Activated T-cell treated with anti-CD3 and anti-CD28 coated beads, Interleukin-2, amount 50 U/mL, for 4 hours (primary cell): ENCODE measurements around the gene EHMT1. TPM values are rescaled to one million over a fixed set of nuclear protein-coding genes. Genes with fewer than 3 reads are reported as not detected.
"Not testable (repeated sequence)": the region's sequence is repeated elsewhere in the genome, so short reads cannot be mapped to it uniquely, and the experiment has no call there.

ENCODE experiments used
- ATAC-seq, 2 donors: fragments of 200-7000 bp; cut with Tn5 transposase; one replicate each; pipeline ENCODE4 v1.10.0; 2021
- DNase-seq: peaks from one replicate; pipeline ENCODE4 v3.0.0-alpha.2; 2020
- H3K27me3 Mint-ChIP-seq: one replicate; pipeline ENCODE4 v1.8.0; 2021; ENCODE audit warnings: low read depth, mixed read lengths
- H3K36me3 Mint-ChIP-seq: one replicate; pipeline ENCODE4 v1.8.0; 2022; ENCODE audit warnings: mixed read lengths; ENCODE audit not compliant: insufficient read depth
- H3K4me1 Mint-ChIP-seq: one replicate; pipeline ENCODE4 v1.8.0; 2021; ENCODE audit warnings: low read depth, mixed read lengths
- H3K4me3 Mint-ChIP-seq: one replicate; pipeline ENCODE4 v1.8.0; 2021; ENCODE audit warnings: mild to moderate bottlenecking, moderate library complexity, mixed read lengths
- H3K9me3 Mint-ChIP-seq: one replicate; pipeline ENCODE4 v1.8.0; 2021; ENCODE audit warnings: mixed read lengths
- total RNA-seq, 3 donors: library from RNA; stranded (reverse); gene quantifications; one replicate each; pipeline ENCODE4 v1.2.1, GENCODE V29; 2021

Gene EHMT1
- total RNA-seq, 3 donors from 2014 or later, result 76.6 to 79.1 (median 78.1) TPM

- Mint-ChIP-seq H3K27me3 (no peaks in the 10 kb centered on the region), H3K36me3 (peaks cover 49% of the 10 kb centered on the region), H3K4me3 (no peak overlapping the region), H3K9me3 (peaks cover 16% of the 10 kb centered on the region), H3K4me1 (peaks cover 46% of the 10 kb centered on the region)
- ATAC-seq, result peak; percentile 2 to 19
- DNase-seq, result no peak
Observed at GRCh38 chr9:137721899-137722298, 103.1 kb downstream of the EHMT1 start.

GRCh38 chr9:137722481-137722880 lies 103.7 kb downstream of the EHMT1 start:
- no peak for DNase-seq
- H3K36me3 Mint-ChIP-seq, result peaks cover 50% of the 10 kb centered on the region
- ATAC-seq, result peak; percentile 6 to 32
- H3K4me1 Mint-ChIP-seq, result peaks cover 52% of the 10 kb centered on the region
- no peaks in the 10 kb centered on the region for H3K27me3 Mint-ChIP-seq
- peak overlapping the region; percentile 48 for H3K4me3 Mint-ChIP-seq
- H3K9me3 Mint-ChIP-seq, result peaks cover 16% of the 10 kb centered on the region

- Mint-ChIP-seq H3K36me3 (peaks cover 47% of the 10 kb centered on the region), H3K9me3 (peaks cover 12% of the 10 kb centered on the region), H3K4me3 (peak overlapping the region; percentile 45), H3K4me1 (peaks cover 57% of the 10 kb centered on the region)
- DNase-seq, H3K27me3 Mint-ChIP-seq, ATAC-seq: not testable (repeated sequence)
Observed at GRCh38 chr9:137723356-137723755, 104.6 kb downstream of the EHMT1 start.

- H3K4me3 Mint-ChIP-seq, result peak overlapping the region; percentile 45
- H3K9me3 Mint-ChIP-seq, result peaks cover 10% of the 10 kb centered on the region
- H3K4me1 Mint-ChIP-seq, result peaks cover 58% of the 10 kb centered on the region
Observed at GRCh38 chr9:137723783-137724445, 105.1 kb downstream of the EHMT1 start.

GRCh38 chr9:137724818-137725240 lies 106.0 kb downstream of the EHMT1 start:
- H3K9me3 Mint-ChIP-seq, result peaks cover 10% of the 10 kb centered on the region
- no peak overlapping the region for H3K4me3 Mint-ChIP-seq
- no peak for ATAC-seq
- peaks cover 51% of the 10 kb centered on the region for H3K36me3 Mint-ChIP-seq
- no peak for DNase-seq
- no peaks in the 10 kb centered on the region for H3K27me3 Mint-ChIP-seq
- H3K4me1 Mint-ChIP-seq, result peaks cover 60% of the 10 kb centered on the region

More at GRCh38 chr9:137723783-137724445, 105.1 kb downstream of the EHMT1 start:
- DNase-seq, result peak; percentile 37
- peaks cover 48% of the 10 kb centered on the region for H3K36me3 Mint-ChIP-seq
- H3K27me3 Mint-ChIP-seq, result no peaks in the 10 kb centered on the region
- ATAC-seq, result peak; percentile 51 to 64

- DNase-seq, result no peak
- peaks cover 10% of the 10 kb centered on the region for H3K9me3 Mint-ChIP-seq
- no peak for ATAC-seq
- H3K36me3 Mint-ChIP-seq, result peaks cover 54% of the 10 kb centered on the region
- H3K27me3 Mint-ChIP-seq, result no peaks in the 10 kb centered on the region
- H3K4me1 Mint-ChIP-seq, result peaks cover 60% of the 10 kb centered on the region
- H3K4me3 Mint-ChIP-seq, result no peak overlapping the region
Observed at GRCh38 chr9:137725598-137725997, 106.8 kb downstream of the EHMT1 start.

GRCh38 chr9:137726336-137726735 lies 107.5 kb downstream of the EHMT1 start:
- H3K4me3 Mint-ChIP-seq, DNase-seq, H3K27me3 Mint-ChIP-seq, H3K9me3 Mint-ChIP-seq, ATAC-seq: not testable (repeated sequence)
- Mint-ChIP-seq H3K4me1 (peaks cover 60% of the 10 kb centered on the region), H3K36me3 (peaks cover 59% of the 10 kb centered on the region)

- ATAC-seq (no peak), DNase-seq (no peak)
- H3K27me3 Mint-ChIP-seq, result no peaks in the 10 kb centered on the region
- H3K4me3 Mint-ChIP-seq, result no peak overlapping the region
- H3K36me3 Mint-ChIP-seq, result peaks cover 59% of the 10 kb centered on the region
- H3K9me3 Mint-ChIP-seq, result peaks cover 6% of the 10 kb centered on the region
- H3K4me1 Mint-ChIP-seq, result peaks cover 56% of the 10 kb centered on the region
Observed at GRCh38 chr9:137726764-137727163, 108.0 kb downstream of the EHMT1 start.

GRCh38 chr9:137727716-137728115 lies 108.9 kb downstream of the EHMT1 start:
- H3K9me3 Mint-ChIP-seq, result peaks cover 5% of the 10 kb centered on the region
- no peak overlapping the region for H3K4me3 Mint-ChIP-seq
- no peaks in the 10 kb centered on the region for H3K27me3 Mint-ChIP-seq
- peaks cover 65% of the 10 kb centered on the region for H3K36me3 Mint-ChIP-seq
- peaks cover 46% of the 10 kb centered on the region for H3K4me1 Mint-ChIP-seq
- DNase-seq, result no peak
- no peak for ATAC-seq

- ATAC-seq, result no peak
- no peak for DNase-seq
- Mint-ChIP-seq H3K4me1 (peaks cover 43% of the 10 kb centered on the region), H3K4me3 (no peak overlapping the region), H3K9me3 (peaks cover 12% of the 10 kb centered on the region), H3K27me3 (no peaks in the 10 kb centered on the region), H3K36me3 (peaks cover 75% of the 10 kb centered on the region)
Observed at GRCh38 chr9:137728444-137729311, 109.9 kb downstream of the EHMT1 start.

GRCh38 chr9:137731216-137731946 lies 112.6 kb downstream of the EHMT1 start:
- Mint-ChIP-seq H3K36me3 (peaks cover 79% of the 10 kb centered on the region), H3K27me3 (no peaks in the 10 kb centered on the region)
- DNase-seq, result no peak

GRCh38 chr9:137731947-137732813 lies 113.4 kb downstream of the EHMT1 start:
- no peak overlapping the region for H3K4me3 Mint-ChIP-seq
- H3K36me3 Mint-ChIP-seq, result peaks cover 71% of the 10 kb centered on the region

More at GRCh38 chr9:137731216-137731946, 112.6 kb downstream of the EHMT1 start:
- Mint-ChIP-seq H3K4me3 (no peak overlapping the region), H3K4me1 (peaks cover 24% of the 10 kb centered on the region), H3K9me3 (peaks cover 21% of the 10 kb centered on the region)
- ATAC-seq, result no peak

GRCh38 chr9:137733429-137733828 lies 114.6 kb downstream of the EHMT1 start:
- no peak for ATAC-seq
- Mint-ChIP-seq H3K9me3 (peaks cover 16% of the 10 kb centered on the region), H3K4me3 (no peak overlapping the region), H3K27me3 (no peaks in the 10 kb centered on the region), H3K36me3 (peaks cover 64% of the 10 kb centered on the region), H3K4me1 (peaks cover 11% of the 10 kb centered on the region)
- no peak for DNase-seq

More at GRCh38 chr9:137731947-137732813, 113.4 kb downstream of the EHMT1 start:
- no peaks in the 10 kb centered on the region for H3K27me3 Mint-ChIP-seq
- ATAC-seq, result no peak
- no peak for DNase-seq
- peaks cover 16% of the 10 kb centered on the region for H3K9me3 Mint-ChIP-seq
- peaks cover 16% of the 10 kb centered on the region for H3K4me1 Mint-ChIP-seq
